Gastrocnemius medialis (tissue), 4 donors: ENCODE measurements around the gene FIBCD1. TPM values are rescaled to one million over a fixed set of nuclear protein-coding genes. Genes with fewer than 3 reads are reported as not detected.

Source experiments
- ATAC-seq, 2 donors: fragments of 150-250 bp; one replicate each; pipeline ENCODE4 v1.9.1; 2016
- DNase-seq, 2 donors: peaks; one replicate each; pipeline ENCODE4 v3.0.0-alpha.2; 2019
- H3K27ac ChIP-seq, 4 donors: fragments of 200-600 bp; sonication (generic); 1 replicate in 1 of 4; 2 replicates in 3 of 4; pipeline ENCODE4 v1.5.1; 2016 to 2018; ENCODE audit warnings: mild to moderate bottlenecking in 2 of 4, moderate library complexity in 1 of 4
- H3K27me3 ChIP-seq, 3 donors: fragments of 200-600 bp; sonication (generic) in 2 of 3; 1 replicate in 1 of 3; 2 replicates in 2 of 3; pipeline versions ENCODE4 v1.5.1 to v1.6.0; 2016 to 2019; ENCODE audit warnings: mild to moderate bottlenecking in 1 of 3, moderate library complexity in 1 of 3
- H3K36me3 ChIP-seq, 2 donors: fragments of 200-600 bp; sonication (generic) in 1 of 2; one replicate each; pipeline ENCODE4 v1.5.1; 2017 to 2018
- H3K4me1 ChIP-seq, 2 donors: fragments of 200-600 bp; sonication (generic) in 1 of 2; one replicate each; pipeline ENCODE4 v1.5.1; 2016 to 2017; ENCODE audit warnings: mild to moderate bottlenecking in 2 of 2
- H3K4me3 ChIP-seq, 4 donors: fragments of 200-600 bp; sonication (generic) in 3 of 4; 1 replicate in 1 of 4; 2 replicates in 3 of 4; pipeline ENCODE4 v1.5.1; 2016 to 2019; ENCODE audit warnings: mild to moderate bottlenecking in 2 of 4
- H3K9me3 ChIP-seq, 3 donors: fragments of 200-600 bp; sonication (generic) in 2 of 3; 1 replicate in 1 of 3; 2 replicates in 2 of 3; pipeline ENCODE4 v1.5.1; 2016 to 2019
- POLR2A ChIP-seq, 2 donors: fragments of 450-650 bp; IDR thresholded peaks; one replicate each; pipeline ENCODE4 v1.6.1; 2017; ENCODE audit warnings: antibody characterized with exemption in 2 of 2, mild to moderate bottlenecking in 2 of 2, moderate library complexity in 2 of 2
- in situ Hi-C, 4 donors: fragments of 200-750 bp; cut with MboI; loops; one replicate each; pipeline versions ENCODE4 v1.15.0 to v1.8.0; 2017; ENCODE audit warnings: low sequenced_read_pairs in 4 of 4
- intact Hi-C: fragments of 100-400 bp; cut with DNase I; formaldehyde crosslinking; loops from one replicate; pipeline ENCODE4 v1.15.1; 2023; ENCODE audit warnings: low total_unique reads
- total RNA-seq, 4 donors: library from RNA; depleted of rRNA; stranded (reverse); fragments of >200 nt; gene quantifications; one replicate each; pipeline versions ENCODE4 v1.1.0 to v1.2.3, GENCODE V29; 2016
- TF ChIP-seq, protein P1 (sequence below), 5 experiments: fragments of 450-650 bp in 3 of 5; fragments of 200-600 bp in 2 of 5; sonication (generic) in 2 of 5; IDR thresholded peaks in 4 of 5; conservative IDR thresholded peaks in 1 of 5; 1 replicate in 4 of 5; 2 replicates in 1 of 5; pipeline ENCODE4 v1.5.1; 2016 to 2019; ENCODE audit warnings: antibody characterized with exemption in 5 of 5, mild to moderate bottlenecking in 3 of 5, moderate library complexity in 3 of 5

Gene FIBCD1
- total RNA-seq, 4 donors from 2014 or later, result not detected

DNA sequence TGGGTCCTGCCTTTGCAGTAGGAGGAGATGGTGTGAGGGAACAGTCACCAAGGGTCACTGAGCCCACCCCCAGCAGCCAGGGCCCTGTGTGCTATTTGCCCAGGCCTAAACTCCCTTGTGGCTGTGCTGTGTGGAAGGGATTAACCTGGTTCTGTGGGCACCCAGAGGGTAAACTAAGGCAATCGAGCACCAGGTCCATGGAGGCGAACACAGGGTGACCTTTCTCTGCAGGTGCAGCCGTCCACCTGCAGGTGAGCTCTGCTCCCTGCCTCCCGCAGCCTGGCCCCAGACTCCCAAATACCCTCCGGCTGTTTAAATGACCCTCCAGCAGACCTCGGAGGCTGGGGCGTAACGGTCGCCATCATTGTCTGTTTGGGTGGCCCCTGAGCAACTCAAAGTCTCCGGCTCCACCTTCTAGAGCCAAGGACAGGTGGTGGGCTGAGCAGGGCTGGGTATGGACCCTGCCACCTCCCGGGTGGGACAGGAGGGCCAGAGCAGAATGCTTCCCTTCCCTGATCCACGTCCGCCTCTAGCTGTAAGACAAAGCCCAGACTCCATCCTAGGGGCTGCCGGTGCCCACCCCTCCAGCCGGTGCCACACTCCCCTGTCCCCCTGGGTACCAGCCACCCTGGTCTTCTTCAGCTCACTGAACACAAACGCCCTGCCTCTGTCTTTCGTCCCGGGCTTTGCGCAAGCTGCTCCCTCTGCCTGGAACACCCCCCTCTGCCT lies 34.1 kb upstream of the FIBCD1 start:
- ATAC-seq (no peak), DNase-seq (no peak)
- intact Hi-C loops, result no loop called here
- H3K27me3 ChIP-seq, result peaks cover 17 to 24% (median 18%) of the 10 kb centered on the region in 3 donors
- no peaks in the 10 kb centered on the region for H3K9me3 ChIP-seq
- no peak overlapping the region for H3K4me3 ChIP-seq
- no peak overlapping the region for H3K27ac ChIP-seq
- H3K4me1 ChIP-seq, result no peaks in the 10 kb centered on the region
- in situ Hi-C loops, result no loop called here
- TF ChIP-seq, protein P1, sequence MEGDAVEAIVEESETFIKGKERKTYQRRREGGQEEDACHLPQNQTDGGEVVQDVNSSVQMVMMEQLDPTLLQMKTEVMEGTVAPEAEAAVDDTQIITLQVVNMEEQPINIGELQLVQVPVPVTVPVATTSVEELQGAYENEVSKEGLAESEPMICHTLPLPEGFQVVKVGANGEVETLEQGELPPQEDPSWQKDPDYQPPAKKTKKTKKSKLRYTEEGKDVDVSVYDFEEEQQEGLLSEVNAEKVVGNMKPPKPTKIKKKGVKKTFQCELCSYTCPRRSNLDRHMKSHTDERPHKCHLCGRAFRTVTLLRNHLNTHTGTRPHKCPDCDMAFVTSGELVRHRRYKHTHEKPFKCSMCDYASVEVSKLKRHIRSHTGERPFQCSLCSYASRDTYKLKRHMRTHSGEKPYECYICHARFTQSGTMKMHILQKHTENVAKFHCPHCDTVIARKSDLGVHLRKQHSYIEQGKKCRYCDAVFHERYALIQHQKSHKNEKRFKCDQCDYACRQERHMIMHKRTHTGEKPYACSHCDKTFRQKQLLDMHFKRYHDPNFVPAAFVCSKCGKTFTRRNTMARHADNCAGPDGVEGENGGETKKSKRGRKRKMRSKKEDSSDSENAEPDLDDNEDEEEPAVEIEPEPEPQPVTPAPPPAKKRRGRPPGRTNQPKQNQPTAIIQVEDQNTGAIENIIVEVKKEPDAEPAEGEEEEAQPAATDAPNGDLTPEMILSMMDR (IDR thresholded peaks at IDR 0.05 in 4 of 5, conservative IDR thresholded peaks at IDR 0.05 in 1 of 5), result no peak
- TF ChIP-seq POLR2A (IDR thresholded peaks at IDR 0.05), result no peak
- no peaks in the 10 kb centered on the region for H3K36me3 ChIP-seq

- Histone ChIP-seq H3K4me1 (no peaks in the 10 kb centered on the region), H3K4me3 (no peak overlapping the region), H3K27me3 (peaks cover 17 to 24% (median 18%) of the 10 kb centered on the region in 3 donors), H3K27ac (no peak overlapping the region), H3K9me3 (no peaks in the 10 kb centered on the region), H3K36me3 (no peaks in the 10 kb centered on the region)
- TF ChIP-seq, protein P1 (IDR thresholded peaks at IDR 0.05 in 4 of 5, conservative IDR thresholded peaks at IDR 0.05 in 1 of 5), result no peak
- no peak for TF ChIP-seq POLR2A (IDR thresholded peaks at IDR 0.05)
- intact Hi-C loops, result no loop called here
- ATAC-seq (no peak), DNase-seq (no peak)
- in situ Hi-C loops, result no loop called here
Measured at GRCh38 chr9:130972277-130972956, 33.4 kb upstream of the FIBCD1 start.

DNA sequence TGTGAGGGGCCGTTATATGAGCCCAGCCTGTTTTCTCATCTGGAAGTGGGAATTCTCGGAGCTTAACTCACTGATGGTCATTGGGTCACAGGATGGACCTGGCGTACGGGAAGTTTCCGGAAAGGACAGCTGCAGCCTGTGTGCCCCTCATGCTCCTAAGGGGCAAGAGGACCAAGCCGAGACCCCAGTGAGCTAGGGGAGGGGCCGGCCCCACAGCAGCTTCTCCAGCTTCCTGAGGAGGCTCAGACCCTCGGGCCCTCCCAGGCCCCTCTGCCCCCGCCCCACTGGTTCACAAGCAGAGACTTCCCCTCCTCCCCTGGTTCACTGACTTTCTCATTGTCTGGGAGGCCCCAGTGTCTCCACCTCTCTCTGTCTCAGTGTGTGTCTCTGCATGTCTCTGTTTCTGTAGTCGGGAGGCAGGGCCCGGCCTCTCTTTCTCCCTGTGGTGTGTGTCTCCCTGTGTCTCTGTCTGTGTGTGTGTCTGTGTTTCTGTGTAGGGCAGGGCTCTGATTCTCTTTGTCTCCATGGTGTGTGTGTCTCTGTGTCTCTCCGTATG lies 32.3 kb upstream of the FIBCD1 start:
- no peak for TF ChIP-seq POLR2A (IDR thresholded peaks at IDR 0.05)
- TF ChIP-seq, protein P1 (IDR thresholded peaks at IDR 0.05 in 4 of 5, conservative IDR thresholded peaks at IDR 0.05 in 1 of 5), result no peak

GRCh38 chr9:130970855-130971254 lies 31.8 kb upstream of the FIBCD1 start:
- H3K4me1 ChIP-seq, result no peaks in the 10 kb centered on the region

More for the DNA sequence above, 32.3 kb upstream of the FIBCD1 start:
- Histone ChIP-seq H3K9me3 (no peaks in the 10 kb centered on the region), H3K27me3 (peaks cover 17 to 24% (median 18%) of the 10 kb centered on the region in 3 donors), H3K4me3 (no peak overlapping the region), H3K36me3 (no peaks in the 10 kb centered on the region), H3K27ac (no peak overlapping the region), H3K4me1 (no peaks in the 10 kb centered on the region)
- no peak for DNase-seq
- ATAC-seq, result no peak
- in situ Hi-C loops, result no loop called here
- intact Hi-C loops, result no loop called here

More at GRCh38 chr9:130970855-130971254, 31.8 kb upstream of the FIBCD1 start:
- no peak for DNase-seq
- Histone ChIP-seq H3K27ac (no peak overlapping the region), H3K36me3 (no peaks in the 10 kb centered on the region), H3K4me3 (no peak overlapping the region), H3K27me3 (peaks cover 17 to 24% (median 18%) of the 10 kb centered on the region in 3 donors), H3K9me3 (no peaks in the 10 kb centered on the region)
- in situ Hi-C loops (no loop called here), intact Hi-C loops (no loop called here)
- TF ChIP-seq, protein P1 (IDR thresholded peaks at IDR 0.05 in 4 of 5, conservative IDR thresholded peaks at IDR 0.05 in 1 of 5), result no peak
- no peak for TF ChIP-seq POLR2A (IDR thresholded peaks at IDR 0.05)
- no peak for ATAC-seq
